Measurements from ENCODE around the gene FARS2.
"Not testable (repeated sequence)": the region's sequence is repeated elsewhere in the genome, so short reads cannot be mapped to it uniquely, and the experiment has no call there.

FARS2 gene

DNA sequence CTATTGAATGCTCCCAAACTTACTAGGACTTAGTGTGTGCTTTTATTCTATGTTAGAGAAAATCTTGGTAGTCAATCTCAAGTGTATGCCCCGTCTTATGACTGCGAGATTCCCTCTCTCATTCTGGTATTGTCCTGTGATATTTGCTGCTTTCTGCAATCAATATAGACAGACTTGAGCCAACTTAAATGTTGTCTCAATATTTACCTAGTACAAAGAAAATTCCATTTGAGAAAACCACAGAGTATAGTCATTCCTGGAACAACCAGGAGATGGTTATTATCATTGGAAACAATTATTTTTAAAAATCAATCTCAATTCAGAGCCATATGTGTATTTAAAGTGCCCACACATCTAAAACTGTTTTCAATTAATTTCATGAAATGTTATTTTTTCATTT lies 415.4 kb downstream of the FARS2 start:
- no peak for DNase-seq

DNA sequence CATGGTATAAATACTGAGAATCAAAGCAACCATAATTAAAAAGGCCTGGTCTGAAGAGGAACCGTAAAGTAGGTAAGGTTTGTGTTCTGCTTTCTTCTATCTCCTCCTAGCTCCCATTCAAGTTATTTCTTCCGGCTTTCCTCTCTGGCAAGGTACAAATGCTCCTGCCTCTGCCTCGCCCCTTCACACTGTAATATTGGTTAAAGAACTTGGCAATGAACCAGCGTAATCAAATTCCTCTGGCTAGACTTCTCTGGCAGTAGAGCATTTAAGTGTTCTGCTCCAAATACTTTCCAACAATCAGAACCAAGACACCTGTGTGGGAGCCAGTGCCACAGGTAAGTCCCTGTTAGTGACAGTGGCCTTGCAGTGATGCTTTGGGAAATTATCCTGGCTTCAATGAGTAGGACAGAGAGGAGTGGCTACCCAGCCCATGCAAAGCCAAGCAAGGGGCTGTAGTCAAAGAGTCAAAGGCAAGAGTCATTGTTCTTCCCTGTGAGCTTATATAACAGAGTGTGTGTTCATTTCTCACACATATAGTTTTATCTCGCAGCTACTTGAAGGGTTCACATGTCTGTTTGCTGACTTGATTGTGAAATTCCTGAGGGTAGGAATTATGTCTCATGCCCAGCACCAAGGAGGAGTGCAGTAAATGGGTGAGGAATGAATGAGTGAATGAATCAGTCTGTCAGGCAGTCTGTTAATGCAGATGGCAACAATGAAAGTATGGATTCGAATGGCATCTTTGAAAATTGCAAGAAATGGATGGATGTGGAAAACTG lies 416.1 kb downstream of the FARS2 start:
- no peak for DNase-seq

DNA sequence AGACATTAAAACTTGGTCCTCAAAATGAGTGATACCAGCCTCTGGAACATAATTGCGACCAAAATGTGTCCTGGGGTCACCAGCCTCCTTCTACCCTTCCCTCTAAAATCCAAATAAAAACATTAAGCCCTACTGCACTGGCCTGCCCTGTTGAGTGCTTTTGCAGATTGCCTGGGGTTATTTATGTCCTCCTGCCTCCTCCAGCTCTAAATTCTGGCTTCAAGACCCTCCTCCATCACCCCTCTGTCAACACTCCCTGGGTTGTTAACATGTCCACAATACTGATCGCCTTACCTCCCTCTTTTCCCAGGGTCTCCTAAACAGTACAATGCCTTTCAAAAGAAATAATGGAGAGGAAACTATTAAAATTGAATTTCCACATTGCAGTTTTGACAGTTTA lies 418.0 kb downstream of the FARS2 start:
- DNase-seq: no peak

DNA sequence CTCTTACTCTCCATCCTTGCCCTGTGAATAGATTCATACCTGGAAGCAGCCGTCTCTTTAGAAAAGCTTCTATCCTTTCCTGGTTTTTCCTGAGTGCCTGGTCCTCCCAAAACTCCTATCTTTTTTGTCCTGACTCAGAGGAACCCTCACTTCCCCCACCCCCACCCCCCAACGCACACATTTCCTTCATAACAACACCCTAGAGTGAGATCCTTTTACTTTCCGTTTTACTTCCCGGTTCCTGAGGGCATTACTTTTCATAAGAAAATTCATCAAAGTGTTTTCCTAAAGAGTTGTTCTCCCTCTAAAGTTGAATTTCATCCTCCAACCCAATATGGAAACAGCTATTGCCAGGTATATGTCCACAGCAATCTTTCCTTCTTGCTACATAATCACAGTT lies 418.4 kb downstream of the FARS2 start:
- DNase-seq: no peak

DNA sequence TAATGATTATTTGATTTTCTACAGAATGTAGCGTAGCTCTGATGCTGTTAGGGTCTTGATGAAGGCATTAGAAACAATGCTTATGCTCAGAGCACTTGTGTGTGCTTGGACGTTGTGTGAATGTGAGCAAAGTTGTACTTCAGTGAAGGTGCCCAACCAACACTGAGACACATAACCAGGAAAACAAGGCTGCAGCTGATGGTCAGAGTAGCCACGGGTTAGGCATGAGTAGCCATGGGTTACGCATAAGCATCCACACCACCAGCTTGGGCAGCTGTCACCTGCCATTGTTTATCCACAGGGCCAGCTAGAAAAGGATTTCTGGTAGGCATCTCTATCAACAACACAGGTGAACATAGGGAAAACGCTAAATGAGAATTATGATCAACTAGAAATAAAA lies 418.8 kb downstream of the FARS2 start:
- DNase-seq: no peak

DNA sequence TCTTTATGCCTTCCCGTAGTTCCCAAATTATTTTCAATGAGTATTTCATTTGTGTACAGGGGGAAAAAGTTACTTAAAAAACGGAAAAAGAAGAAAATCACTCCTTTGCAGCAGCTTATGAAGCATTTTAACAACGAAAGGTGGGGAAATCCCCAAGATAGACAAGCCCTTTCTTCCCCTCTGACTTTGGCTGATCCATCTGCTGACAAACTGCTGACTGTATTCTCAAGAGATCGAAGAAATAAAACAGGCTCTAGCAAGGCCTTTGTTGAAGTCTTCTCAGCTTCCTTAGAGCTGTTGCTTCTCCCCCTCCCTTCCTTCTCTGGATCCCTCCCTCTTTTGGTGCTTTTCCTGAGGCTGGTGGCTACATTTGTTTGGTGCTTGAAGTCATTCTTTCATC lies 420.2 kb downstream of the FARS2 start:
- no peak for DNase-seq

DNA sequence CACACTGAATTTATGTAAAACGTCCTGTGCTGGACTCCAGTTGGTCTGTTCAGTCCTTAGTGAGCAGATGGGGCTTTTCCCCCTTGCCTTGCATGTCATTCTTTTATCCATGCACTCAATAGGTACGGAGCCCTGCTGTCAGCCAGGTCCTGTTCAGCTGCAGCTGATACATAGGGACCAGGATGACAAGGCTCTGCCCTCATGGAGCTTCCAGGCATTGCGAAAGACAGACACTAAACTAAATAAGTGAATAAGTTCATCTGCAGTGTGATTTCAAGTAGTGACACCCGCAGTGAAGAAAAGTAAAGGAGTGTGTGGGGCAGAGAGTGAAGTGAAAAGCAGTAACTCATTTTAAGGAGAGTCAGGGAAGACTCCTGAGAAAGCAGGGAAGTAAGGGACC lies 421.2 kb downstream of the FARS2 start:
- DNase-seq: no peak

DNA sequence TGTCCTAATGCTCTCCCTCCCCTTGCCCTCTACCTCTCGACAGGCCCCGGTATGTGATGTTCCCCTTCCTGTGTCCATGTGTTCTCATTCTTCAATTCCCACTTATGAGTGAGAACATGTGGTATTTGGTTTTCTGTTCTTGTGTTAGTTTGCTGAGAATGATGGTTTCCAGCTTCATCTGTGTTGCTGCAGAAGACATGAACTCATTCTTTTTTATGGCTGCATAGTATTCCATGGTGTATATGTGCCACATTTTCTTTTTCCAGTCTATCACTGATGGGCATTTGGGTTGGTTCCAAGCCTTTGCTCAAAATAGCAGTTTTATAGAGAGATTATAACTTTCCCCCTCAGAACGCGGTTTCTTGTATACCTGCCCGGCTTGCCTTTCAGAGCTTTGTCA lies 422.4 kb downstream of the FARS2 start:
- DNase-seq: not testable (repeated sequence)

DNA sequence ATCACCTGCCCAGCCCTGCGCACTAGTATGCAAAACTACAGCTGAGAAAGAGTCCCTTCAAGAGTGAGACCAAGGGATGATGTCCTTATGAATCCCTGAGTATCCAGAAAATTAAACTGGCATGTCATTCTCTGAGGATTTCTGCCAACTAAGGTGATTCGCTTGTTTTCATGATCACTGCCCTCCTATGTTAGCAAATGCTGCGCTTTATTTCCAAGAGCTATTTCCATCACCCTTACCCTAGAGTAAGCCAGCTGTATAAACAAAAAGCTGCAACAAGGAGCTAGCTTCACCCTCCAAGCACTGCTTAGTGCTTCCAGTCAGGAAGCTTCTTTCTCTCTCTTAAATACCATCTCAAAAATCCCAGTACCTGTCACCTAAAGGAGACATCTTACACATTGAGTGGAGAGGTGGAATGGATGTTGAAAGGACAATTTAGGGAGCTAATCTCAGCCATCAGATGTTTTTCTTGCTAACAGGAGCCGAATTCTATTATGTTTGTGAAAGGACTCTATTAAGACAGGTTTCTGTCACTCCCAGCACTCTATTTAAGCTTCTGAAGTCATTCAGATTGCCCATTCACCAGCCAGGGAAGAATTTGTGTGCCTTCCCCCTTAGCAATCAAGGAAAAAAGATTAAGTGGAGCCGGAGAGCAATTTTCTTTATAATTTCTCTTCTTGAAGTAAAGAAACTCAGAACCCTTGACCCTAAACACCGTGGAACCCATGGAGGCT lies 423.2 kb downstream of the FARS2 start:
- peak; percentile 21 for DNase-seq

DNA sequence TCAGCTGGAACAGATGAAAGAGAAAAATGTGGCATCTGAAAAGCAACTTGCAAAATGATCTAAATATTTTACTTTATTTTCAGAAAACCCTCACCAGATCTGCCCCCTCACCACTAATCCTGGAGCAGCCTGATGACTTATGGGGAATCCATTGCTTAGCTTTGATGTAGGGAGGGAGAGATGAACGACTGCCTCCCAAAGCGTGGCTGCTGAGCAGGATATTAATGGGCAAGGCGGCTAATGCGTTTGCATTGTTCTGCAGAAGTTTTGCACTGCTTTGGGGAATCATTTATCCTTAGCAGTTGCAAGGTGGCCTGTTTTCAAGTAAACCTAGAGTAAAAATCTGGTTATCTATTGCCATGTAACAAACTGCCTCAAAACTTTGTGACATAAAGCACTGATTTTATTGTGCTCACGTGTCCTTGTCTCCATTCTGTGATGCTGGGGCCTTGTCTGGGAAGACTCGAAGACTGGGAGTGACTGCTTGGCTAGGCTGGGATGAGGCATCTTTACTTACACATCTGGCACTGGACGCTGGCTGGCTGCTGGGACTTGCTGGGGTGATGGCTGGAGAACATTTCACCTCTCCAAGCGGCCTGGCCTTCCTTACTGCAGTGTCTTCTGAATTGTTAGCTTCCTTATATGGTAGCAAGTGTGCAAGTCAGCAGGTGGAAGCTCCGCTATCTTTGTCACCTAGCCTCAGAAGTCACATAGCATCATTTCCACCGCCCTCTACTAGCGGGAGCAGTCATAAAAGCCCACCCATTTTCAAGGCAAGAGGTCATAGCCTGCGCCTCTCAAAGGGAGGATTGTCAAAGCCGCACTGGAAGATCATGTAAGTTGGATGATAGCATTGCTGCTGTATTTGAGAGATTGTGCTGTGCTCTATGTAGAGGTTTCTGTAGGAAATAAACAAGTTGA lies 432.2 kb downstream of the FARS2 start:
- DNase-seq: no peak

DNA sequence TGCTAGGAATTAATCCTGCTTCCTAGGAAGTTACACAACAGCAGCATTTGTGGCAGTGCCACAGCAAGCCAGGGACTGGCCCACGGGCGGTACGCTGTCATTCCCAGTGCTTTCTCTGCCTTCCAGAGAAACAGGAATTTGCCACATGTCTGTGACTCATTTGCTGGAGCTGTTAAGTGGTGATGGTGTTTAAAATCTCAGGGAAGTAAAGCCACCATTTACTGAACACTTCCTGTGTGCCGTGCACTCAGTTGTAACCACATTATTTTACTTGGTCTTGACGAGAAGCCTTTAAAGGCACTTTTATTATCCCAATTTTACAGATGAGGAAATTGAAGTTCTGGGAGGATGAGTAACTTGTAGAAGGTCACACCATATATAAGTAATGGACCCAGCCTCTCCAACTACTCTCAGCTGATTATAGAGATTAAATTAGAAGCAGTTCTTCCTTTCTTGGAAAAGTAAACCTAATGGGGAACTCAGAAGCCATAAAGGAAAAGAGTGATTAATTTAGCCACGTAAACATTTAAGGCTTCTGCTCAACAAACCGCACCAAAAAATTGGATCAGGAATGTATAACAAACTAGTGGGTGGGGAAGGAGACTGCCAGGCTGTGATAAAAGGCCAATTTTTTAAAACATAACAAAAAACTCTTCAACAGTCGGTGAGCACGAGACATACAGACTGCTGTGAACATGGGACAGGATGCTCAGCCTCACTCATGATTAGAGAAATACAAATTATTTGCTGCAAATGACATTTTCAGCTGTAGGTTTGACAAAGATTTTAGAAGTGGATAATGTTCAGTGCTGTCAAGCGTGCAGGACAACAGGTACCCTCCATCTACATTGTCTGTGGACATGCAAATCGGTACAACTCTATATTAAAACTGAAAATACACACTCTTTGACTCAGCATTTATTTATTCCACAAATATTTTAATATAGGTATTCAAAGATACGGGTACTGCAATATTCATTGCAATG lies 434.2 kb downstream of the FARS2 start:
- DNase-seq: no peak

DNA sequence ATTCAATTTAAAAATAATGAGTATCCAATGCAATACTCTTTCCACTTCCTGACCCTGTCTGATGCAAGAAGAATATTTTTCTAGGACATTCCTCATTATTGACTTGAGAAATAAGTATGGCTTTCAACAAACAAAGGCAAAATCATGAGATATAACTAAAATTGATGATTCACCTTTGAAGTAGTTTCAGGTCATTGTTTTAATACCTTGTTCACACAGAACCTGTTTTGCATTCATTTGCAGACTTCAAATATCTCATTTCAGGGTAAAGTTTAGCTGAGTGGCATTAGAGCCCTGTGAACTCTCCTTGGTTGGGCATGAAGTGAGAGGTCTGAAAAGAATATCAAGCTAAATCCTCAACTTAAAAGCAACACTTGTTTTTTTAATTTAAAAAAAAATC lies 436.2 kb downstream of the FARS2 start:
- no peak for DNase-seq

DNA sequence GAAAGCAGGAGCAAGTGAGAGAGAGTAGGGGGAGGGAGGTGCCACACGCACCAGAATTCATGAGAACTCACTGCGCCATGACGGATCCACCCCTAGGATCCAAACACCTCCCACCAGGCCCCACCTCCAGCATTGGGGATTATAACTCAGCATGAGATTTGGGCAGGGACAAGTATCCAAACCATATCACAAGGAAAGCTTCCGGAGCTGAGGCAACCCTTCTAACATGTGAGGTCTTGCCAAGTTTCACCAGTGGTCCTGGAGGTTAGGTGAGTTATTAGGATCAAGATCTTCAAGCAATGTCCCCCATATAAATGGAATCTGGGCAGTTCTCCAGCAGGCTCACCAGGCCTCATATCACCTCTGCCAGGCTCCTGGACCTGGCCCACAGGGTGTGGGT lies 437.0 kb downstream of the FARS2 start:
- no peak for DNase-seq

DNA sequence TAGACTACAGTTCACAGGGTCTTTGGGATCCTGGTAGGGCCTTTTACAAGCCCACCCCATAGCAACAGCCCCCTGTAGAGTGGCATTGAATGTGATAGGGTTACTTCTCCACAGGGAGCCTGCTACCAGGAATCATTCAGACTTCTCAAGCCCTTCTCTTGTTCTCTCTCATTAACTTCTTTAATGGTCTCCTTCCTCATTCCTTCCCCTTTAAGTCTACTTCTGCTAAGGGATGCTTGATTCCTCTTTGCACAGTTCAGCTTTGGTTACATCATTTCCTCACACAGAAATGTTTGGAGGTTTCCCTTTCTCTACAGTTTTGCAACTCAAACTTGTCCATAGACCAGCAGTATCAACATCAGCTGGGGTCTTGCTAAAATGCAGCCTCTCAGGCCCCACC lies 437.8 kb downstream of the FARS2 start:
- not testable (repeated sequence) for DNase-seq

DNA sequence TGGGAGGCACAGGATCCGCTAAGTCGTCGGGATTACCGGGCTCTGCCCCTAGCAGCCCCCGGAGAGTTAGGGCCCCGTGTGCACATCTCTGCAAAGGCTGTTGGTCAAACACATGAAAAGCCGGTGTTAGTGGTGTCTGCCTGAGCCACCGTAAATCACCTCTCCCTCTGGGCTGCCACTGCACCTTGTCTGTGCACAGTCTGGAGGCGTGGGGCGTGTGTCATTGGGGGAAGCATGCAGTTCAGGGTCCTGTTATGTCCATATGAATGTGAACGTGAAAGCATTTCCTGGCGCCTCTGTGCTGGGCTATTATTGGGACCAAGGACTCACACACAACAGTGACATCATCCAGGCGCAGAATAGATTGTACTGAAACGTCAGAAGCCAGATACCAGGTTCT lies 439.9 kb downstream of the FARS2 start:
- DNase-seq: no peak

DNA sequence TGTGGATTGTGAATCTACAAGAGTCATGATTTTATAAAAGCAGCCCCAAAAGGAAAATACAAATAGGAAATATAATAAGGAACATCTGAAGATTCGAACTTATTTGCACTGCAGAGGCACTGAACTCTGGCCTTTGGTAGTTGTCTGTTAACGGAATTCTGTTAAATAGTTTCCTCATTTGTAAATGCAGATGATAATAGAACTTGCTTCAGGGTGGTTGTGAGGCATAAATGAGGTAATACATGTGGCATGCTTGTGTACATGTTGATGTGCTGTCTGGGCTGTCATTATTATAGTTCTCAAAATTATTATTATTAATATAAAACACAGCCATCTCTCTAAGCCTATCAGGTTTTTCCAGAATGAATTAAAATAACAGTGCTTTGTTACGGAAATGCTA lies 443.4 kb downstream of the FARS2 start:
- DNase-seq: no peak

DNA sequence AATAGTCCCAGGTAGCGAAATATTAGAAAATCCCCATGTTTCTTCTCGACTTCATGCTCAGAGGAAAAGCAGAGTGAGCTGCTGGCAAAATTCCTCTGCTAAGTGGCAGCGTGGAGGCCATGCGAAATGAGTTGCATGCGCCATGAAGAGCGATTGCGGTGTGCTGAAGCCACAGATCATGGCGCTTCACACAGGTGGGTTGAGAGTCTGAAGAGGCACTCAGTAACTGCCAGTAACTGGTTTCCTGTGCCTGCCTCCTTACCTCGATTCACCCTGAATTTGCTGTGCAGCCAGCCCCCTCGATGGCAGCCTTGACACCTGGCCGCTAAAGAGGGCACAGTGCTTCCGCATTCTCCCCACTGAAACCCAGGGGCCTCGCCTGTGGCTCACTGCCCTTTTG lies 443.9 kb downstream of the FARS2 start:
- DNase-seq: no peak

DNA sequence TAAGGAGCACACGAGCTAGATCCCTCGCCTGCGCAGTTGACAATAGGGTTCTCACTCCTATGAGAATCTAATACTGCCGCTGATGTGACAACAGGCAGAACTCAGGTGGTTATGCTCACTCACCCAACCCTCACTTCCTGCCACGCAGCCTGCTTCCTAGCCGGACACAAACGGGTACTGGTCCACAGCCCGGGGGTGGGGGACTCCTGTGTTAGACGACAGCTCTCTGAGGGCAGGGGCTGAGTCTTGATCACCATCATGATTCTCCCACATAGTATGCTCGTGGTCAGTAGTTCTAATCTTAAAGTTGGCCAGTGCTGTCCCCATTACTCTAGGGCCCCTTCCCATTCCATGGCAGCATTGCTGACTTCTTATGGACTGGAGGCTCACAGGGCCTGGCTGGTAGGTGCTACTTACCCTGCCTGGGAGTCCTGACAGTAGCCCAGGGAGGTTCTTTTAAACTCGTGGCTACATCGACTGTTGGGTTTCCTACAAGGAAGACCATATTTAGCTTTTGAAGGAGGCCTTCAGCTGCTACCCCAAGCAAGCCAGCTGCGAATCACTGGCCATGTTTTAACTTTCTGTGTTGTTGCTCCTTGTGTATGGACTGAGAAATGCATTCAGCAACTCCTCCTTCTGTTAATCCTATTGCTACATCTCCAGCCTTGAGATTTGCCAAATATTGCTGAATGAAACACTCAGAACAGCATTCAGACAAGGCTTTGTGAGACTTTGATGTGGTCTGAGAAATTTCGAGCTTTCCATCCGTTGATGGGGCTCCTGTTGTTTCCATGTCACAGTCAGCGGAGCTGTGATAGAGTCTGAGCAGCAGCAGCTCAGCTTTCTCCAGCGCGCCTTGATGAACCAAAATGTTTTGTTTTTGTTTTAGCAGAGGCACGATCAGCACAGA lies 445.1 kb downstream of the FARS2 start:
- no peak for DNase-seq

DNA sequence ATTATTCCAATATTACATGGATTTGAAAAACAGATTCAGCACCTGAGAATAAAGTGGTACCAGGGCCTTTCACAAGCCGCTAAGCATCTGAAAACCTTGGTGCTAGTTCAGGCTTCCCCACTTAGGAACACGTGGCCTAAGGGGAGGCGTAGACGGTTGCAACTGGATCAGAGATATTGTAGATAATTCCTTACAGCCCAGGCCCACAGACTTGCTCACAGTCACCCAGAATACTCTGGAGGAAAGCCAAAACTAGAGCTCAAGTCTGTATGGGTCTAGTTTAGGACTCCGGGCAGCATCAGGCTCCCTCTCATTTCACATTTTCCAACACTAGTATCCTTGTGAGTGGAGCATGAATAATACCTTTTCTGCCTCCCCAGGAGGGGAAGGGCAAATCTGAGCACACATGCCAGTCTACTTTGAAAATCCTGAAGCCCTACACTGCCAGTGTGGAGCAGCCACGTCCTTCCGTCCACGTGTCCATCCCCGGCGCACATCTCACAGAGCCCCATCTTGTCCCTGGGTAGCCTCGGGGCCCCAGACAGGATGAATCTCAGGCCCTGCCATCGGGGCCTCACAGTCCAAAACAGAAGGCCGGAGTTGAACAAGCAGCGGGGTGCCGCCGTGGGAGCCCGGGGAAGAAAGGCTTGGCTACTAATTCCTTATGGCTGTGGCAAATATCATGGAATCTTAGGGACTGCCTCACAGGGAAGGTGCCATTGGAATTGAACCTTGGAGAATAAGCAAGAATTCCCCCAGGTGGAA lies 446.1 kb downstream of the FARS2 start:
- DNase-seq: no peak

DNA sequence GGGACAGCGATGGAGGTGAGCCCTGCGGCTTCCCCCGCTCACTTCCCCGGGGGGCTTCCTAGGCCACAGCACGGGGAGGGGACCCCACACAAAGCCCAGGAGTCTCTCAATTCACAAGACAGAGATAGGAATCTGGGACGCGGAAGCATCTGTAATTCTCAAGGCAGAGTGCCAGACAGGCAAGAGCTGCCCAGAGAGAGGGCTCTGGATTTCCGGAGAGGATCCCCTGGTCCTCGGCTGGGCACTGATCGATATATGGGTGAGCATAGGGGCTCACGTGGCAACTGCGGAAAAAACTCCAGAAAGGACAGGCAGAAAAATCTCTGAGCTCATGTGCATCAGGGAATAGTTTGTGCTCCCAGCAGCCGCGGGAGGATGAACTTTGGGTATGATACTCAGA lies 449.2 kb downstream of the FARS2 start:
- no peak for DNase-seq

All from NCI-H1092 treated with DMSO at 0.1 percent for 48 hours (cell line).